ENCODE measurements around the gene OOSP4B.
"Not testable (repeated sequence)": the region's sequence is repeated elsewhere in the genome, so short reads cannot be mapped to it uniquely, and the experiment has no call there.

Gene OOSP4B

GRCh38 chr11:60016881-60017280 is at the start of gene OOSP4B:
TSS of gene OOSP4B (plus strand) at chr11:60017181.
- DNase-seq (ENCODE audit: extremely low read depth in 1 of 2, low read depth in 1 of 2) = no peak

GRCh38 chr11:59967677-59968394 is 49.1 kb upstream of the OOSP4B start:
- no peak for DNase-seq (ENCODE audit: extremely low read depth in 1 of 2, low read depth in 1 of 2)

- DNase-seq (ENCODE audit: extremely low read depth in 1 of 2, low read depth in 1 of 2) = no peak
These were observed 48.6 kb upstream of the OOSP4B start for GRCh38 chr11:59968395-59968783.

DNA sequence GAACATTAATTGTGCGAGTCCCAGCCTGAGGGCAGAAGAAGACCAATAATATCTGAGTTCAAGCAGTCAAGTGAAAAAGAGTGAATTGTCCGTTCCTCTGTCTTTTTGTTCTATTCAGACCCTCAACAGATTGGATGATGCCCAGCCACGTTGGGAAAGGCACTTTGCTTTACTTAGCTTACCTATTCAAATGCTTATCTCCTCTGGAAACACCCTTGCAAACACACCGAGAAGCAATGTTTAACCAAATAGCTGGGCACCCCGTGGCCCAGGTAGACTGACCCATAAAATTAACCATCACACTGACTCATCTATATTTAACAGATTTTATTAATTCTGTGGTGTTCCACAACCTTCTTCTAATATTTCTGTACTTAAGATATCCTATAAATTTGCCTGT is 43.9 kb upstream of the OOSP4B start:
- no peak for DNase-seq (ENCODE audit: extremely low read depth in 1 of 2, low read depth in 1 of 2)

- DNase-seq (ENCODE audit: extremely low read depth in 1 of 2, low read depth in 1 of 2) = no peak
These were observed 35.7 kb upstream of the OOSP4B start for GRCh38 chr11:59981106-59981770.

DNA sequence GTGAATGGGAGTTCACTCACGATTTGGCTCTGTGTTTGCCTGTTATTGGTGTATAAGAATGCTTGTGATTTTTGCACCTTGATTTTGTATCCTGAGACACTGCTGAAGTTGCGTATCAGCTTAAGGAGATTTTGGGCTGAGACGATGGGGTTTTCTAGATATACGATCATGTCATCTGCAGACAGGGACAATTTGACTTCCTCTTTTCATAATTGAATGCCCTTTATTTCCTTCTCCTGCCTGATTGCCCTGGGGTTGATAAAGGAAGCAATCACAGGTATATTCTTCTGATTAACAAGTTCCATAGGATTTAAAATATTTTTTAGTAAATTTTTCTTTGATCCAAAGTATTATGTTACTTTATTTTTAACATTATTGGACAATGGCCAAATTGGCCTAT is 34.9 kb upstream of the OOSP4B start:
- DNase-seq (ENCODE audit: extremely low read depth in 1 of 2, low read depth in 1 of 2) = not testable (repeated sequence)

DNA sequence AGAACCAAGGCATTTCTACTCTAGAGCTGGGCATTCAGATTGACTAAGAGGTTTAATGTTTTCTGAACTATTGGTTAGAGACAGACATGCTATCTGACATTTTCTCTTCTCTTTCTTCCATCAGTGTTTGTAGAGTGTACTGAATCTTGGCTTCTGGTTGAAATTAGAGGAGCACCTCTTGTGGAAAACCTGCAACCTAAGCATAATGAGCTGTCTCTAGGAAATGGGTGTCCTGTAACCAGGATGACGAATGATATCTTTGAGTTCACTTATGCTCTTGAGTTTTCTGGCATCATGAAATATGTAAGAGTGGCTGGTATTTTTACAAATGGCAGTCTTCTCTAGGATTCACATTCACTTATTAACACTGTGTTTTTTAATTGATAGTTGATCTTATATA is 33.8 kb upstream of the OOSP4B start:
- DNase-seq (ENCODE audit: extremely low read depth in 1 of 2, low read depth in 1 of 2) = no peak

GRCh38 chr11:59984368-59984767 is 32.6 kb upstream of the OOSP4B start:
- DNase-seq (ENCODE audit: extremely low read depth in 1 of 2, low read depth in 1 of 2) = no peak

GRCh38 chr11:59990421-59990820 is 26.6 kb upstream of the OOSP4B start:
- DNase-seq (ENCODE audit: extremely low read depth in 1 of 2, low read depth in 1 of 2) = no peak

- no peak for DNase-seq (ENCODE audit: extremely low read depth in 1 of 2, low read depth in 1 of 2)
These were observed 24.6 kb upstream of the OOSP4B start for GRCh38 chr11:59992425-59992824.

GRCh38 chr11:59997800-59998199 is 19.2 kb upstream of the OOSP4B start:
- DNase-seq (ENCODE audit: extremely low read depth in 1 of 2, low read depth in 1 of 2) = no peak

- DNase-seq (ENCODE audit: extremely low read depth in 1 of 2, low read depth in 1 of 2) = no peak
These were observed 17.3 kb upstream of the OOSP4B start for GRCh38 chr11:59999691-60000090.

DNA sequence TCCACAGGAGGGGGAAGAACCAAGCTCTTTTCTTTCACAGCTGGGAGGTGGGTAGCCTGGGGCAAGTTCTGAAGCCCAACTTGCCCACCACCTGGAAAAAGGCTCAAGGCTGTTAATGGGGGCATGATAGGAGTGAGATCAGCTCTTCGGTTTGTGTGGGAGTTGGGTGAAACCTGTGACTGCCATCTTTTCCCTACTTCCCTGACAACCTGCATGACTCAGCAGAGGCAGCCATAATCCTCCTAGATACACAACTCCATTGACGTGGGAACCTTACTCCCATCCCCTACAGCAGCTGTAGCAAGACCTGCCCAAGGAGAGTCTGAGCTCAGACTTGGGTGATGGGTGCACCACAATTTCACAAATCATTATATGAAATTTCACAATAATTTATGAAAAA is 13.3 kb upstream of the OOSP4B start:
- no peak for DNase-seq (ENCODE audit: extremely low read depth in 1 of 2, low read depth in 1 of 2)

- no peak for DNase-seq (ENCODE audit: extremely low read depth in 1 of 2, low read depth in 1 of 2)
These were observed 11.6 kb upstream of the OOSP4B start for GRCh38 chr11:60005360-60005759.

DNA sequence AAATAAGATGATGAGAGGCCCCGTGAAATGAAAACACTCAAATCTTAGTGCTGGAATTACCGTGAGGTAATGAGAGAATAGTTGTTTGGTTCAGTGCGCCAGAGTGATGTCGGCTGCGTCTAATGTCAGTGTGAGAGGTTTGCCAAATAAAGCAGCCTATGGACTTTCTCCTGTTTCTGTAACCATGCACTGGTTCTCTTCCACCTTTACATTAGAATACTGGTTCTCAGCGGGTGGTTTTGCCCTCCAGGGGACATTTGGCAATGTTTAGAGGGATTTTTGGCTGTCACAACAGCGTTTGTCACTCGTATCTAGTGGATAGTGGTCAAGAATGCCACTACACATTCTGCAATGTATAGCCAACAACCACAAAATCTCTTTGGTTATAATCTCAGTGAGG is 1.1 kb downstream of the OOSP4B start:
- no peak for DNase-seq (ENCODE audit: extremely low read depth in 1 of 2, low read depth in 1 of 2)

DNA sequence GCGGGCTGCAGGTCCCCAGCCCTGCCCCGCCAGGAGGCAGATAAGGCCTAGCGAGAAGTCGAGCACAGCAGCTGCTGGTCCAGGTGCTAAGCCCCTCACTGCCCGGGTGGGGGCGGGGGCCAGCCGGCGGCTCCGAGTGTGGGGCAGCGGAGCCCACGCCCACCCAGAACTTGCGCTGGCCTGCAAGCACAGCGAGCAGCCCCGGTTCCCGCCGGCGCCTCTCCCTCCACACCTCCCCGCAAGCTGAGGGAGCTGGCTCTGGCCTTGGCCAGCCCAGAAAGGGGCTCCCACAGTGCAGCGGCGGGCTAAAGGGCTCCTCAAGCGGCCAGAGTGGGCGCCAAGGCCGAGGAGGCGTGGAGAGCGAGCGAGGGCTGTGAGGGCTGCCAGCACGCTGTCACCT is 3.4 kb downstream of the OOSP4B start:
- not testable (repeated sequence) for DNase-seq (ENCODE audit: extremely low read depth in 1 of 2, low read depth in 1 of 2)

GRCh38 chr11:60029015-60029632 is 12.1 kb downstream of the OOSP4B start:
- DNase-seq (ENCODE audit: extremely low read depth in 1 of 2, low read depth in 1 of 2) = no peak

DNA sequence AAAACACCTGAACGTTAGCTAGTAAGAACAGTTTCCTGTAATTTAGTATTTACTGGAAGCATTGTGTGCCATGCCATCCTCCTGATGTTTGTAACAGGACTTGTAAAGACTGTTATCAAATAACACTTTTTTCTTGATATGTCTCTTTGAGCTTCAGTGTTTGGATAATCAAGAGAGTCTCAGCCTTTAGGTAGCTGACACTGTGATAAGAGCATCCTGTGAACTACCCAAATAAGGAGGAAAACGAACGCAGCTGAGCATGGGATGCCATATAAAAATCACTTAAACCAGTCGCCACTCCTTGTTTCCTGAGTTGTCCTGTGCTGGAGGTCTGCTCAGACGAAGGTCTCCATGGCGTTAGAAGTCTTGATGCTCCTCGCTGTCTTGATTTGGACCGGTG is 23.1 kb downstream of the OOSP4B start, which contains the start of gene OOSP2:
Gene OOSP2 (plus strand): TSS at position 301 of the 400 bp plus-strand sequence. CDS start 51 bp downstream, at position 352.
- DNase-seq (ENCODE audit: extremely low read depth in 1 of 2, low read depth in 1 of 2) = no peak

GRCh38 chr11:60050422-60050821 is 33.4 kb downstream of the OOSP4B start:
- DNase-seq (ENCODE audit: extremely low read depth in 1 of 2, low read depth in 1 of 2) = not testable (repeated sequence)

DNA sequence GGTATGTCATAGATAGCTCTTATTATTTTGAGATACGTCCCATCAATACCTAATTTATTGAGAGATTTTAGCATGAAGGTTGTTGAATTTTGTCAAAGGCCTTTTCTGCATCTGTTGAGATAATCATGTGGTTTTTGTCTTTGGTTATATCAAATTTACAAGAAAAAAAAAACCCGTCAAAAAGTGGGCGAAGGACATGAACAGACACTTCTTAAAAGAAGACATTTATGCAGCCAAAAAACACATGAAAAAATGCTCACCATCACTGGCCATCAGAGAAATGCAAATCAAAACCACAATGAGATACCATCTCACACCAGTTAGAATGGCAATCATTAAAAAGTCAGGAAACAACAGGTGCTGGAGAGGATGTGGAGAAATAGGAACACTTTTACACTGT is 33.9 kb downstream of the OOSP4B start:
- not testable (repeated sequence) for DNase-seq (ENCODE audit: extremely low read depth in 1 of 2, low read depth in 1 of 2)

DNA sequence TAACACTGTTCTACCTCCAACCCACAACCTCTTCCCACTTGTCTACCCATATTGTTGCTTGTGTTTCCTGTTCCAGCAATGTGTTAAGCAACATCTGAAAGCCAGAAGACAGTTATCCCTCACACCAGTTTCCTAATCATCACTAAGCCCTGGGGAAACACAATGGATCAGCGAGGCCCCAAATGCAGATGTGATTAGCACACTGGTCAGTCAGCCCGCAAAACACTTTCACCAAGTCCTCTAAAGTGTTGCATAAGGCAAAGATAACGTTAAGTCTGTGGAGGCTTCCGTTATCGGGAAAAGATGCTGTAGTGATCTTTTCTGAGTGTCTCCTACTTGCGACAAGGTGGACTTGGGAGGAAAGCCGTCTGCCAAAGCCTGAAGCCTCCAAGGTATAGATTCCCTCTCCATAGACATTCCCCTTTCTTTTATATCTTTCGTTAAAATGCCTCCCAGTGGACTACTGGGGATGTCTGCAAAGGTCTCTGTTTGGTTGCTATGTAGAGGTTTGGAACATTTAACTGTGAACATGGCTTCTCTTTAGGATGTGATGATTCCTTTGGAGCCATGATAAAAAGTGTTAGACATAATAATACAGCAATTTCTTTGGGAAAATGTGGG is 39.5 kb downstream of the OOSP4B start, which contains the start of gene MS4A3:
Gene MS4A3 (plus strand): TSS at position 317 of the 621 bp plus-strand sequence. CDS start 4,496 bp downstream, outside the sequence.
- DNase-seq (ENCODE audit: extremely low read depth in 1 of 2, low read depth in 1 of 2) = no peak

Measured in activated CD8-positive, alpha-beta memory T cell treated with anti-CD3 and anti-CD28 coated beads for 1 hour (primary cell).